ENCODE results near the gene EGFL8. TPM values are rescaled to one million over a fixed set of nuclear protein-coding genes. Genes with fewer than 3 reads are reported as not detected.

The EGFL8 gene
- total RNA-seq, 2 donors from 2014 or later, result 12.2 to 19.5 TPM

DNA sequence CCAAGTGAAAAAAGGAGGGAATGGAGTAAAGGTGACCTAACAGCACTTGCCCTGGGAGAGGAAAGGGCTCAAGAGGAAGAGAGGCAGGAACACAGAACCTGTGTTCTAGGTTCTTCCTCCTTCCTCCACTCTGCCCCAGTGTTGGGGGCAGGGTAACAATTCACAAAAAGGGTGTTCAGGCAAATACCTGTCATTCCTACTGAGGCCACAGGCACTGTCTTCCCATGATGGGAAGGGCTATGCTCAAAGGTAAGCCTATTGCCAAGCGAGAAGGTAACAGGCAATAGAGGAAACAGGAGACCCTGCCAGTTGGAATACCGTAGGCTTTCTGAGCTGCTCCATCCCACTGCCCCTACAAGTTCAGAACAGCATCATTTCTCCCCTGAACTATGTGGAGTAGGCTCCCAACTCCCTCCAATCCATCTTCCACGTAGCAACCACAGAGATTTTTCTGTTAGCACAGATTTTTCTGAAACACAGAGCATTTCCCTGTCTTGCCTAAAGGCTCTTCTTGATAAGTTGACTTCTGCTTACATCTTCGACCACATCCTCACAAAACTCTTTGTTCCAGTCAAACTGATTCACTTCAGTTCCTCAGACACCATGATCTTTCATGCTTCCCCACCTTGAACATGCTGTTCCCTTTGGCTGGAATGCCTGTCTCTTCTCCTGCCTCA lies 8.8 kb downstream of the EGFL8 start:
- no peaks in the 10 kb centered on the region for H3K4me1 ChIP-seq (replicated peaks)
- 71% methylated on average over 4 of the region's 4 CpGs for WGBS
- no peaks in the 10 kb centered on the region for H3K9me3 ChIP-seq
- intact Hi-C loops (cut with DNase I), result no loop called here
- no peak overlapping the region for H3K27ac ChIP-seq
- TF ChIP-seq POLR2AphosphoS5 (IDR thresholded peaks at IDR 0.05) (no peak), CTCF (IDR thresholded peaks at IDR 0.05) (no peak), POLR2A (IDR thresholded peaks at IDR 0.05) (no peak)
- H3K27me3 ChIP-seq (replicated peaks; ENCODE audit: insufficient read depth), result no peaks in the 10 kb centered on the region
- no peak for DNase-seq (ENCODE audit: low spot score)
- no peaks in the 10 kb centered on the region for H3K36me3 ChIP-seq
- H3K4me3 ChIP-seq, result no peak overlapping the region

GRCh38 chr6:32174416-32174815 lies 10.0 kb downstream of the EGFL8 start:
- Histone ChIP-seq H3K4me3 (no peak overlapping the region), H3K36me3 (no peaks in the 10 kb centered on the region), H3K9me3 (no peaks in the 10 kb centered on the region), H3K27ac (no peak overlapping the region), H3K27me3 (replicated peaks; ENCODE audit: insufficient read depth) (no peaks in the 10 kb centered on the region), H3K4me1 (replicated peaks) (no peaks in the 10 kb centered on the region)
- intact Hi-C loops (cut with DNase I), result no loop called here
- no peak for TF ChIP-seq CTCF (IDR thresholded peaks at IDR 0.05)
- no peak for TF ChIP-seq POLR2AphosphoS5 (IDR thresholded peaks at IDR 0.05)
- TF ChIP-seq POLR2A (IDR thresholded peaks at IDR 0.05), result no peak
- WGBS, result 93% methylated on average over 1 of the region's 1 CpG
- no peak for DNase-seq (ENCODE audit: low spot score)

DNA sequence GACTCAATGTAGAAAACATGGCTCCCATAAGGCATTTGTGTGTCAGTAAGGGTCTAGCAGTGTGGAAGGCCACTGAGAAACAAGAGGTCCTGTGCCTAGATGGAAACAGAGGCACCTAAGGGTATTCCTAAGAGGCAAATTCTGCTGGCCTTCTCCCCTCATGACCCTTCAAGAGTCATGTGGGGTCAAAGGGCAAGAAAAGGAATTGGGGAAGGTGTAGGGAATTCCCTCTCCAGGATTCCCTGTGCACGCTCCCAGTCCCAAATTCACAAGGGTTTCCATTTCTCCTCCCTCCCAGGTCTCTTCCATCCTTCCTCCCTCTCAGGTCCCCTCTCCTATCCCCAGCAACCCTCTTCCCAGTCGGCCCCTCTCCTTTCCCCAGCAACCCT lies 10.9 kb downstream of the EGFL8 start:
- Histone ChIP-seq H3K27me3 (replicated peaks; ENCODE audit: insufficient read depth) (no peaks in the 10 kb centered on the region), H3K4me1 (replicated peaks) (no peaks in the 10 kb centered on the region), H3K9me3 (no peaks in the 10 kb centered on the region), H3K4me3 (peak overlapping the region; percentile 94), H3K27ac (peak overlapping the region; percentile 93), H3K36me3 (no peaks in the 10 kb centered on the region)
- no peak for DNase-seq (ENCODE audit: low spot score)
- no peak for TF ChIP-seq POLR2A (IDR thresholded peaks at IDR 0.05)
- no peak for TF ChIP-seq CTCF (IDR thresholded peaks at IDR 0.05)
- TF ChIP-seq POLR2AphosphoS5 (IDR thresholded peaks at IDR 0.05), result no peak
- 8% methylated on average over 2 of the region's 2 CpGs for WGBS
- intact Hi-C loops (cut with DNase I), result loop anchor here (5.0 kb wide), 1 partner anchor 278 kb away; the partner anchor contains the start of gene EHMT2

DNA sequence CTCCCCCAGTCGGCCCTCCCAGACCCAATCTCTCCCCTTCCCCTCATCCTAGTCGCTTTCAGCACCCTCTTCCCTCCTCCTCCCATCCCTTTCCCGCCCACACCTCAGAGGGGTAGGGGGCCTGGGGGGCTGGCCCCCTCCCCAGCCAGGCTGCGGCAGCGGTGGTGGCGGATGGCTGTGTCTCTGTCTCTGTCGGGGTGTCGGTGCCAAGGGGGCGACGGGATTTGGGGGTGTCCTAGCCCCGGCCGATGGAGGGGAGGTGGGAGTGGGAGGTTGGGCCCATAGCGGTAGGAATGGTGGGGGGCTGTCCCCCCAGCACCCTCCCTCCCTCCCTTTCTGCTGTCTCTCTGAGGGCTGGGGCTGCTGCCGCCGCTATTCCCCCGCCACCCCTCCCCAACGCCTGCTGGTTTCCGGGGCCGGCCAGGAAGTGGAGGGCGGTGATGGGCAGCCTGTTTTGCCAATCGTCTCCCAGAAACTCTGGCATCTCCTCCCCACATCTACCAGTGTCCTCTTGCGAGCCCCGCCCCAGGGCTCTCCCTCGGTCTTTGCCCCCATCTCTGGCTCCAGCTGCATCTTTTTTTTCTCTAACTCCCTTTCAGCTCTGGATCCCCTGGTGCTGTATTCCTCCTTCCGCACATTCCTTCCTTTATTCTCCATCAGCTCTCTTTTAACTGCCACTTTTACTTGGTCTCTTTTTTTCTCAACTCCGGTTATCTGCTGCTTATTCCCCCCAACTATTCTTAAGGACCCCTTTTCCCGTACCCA lies 11.5 kb downstream of the EGFL8 start, which contains the start of gene AGPAT1:
TSS of gene AGPAT1 (minus strand) at position 374 of the 765 bp plus-strand sequence. CDS start 4,588 bp downstream, outside the sequence.
- H3K27ac ChIP-seq, result peak within 1 kb of the TSS; percentile 93
- no peaks in the 10 kb centered on the region for H3K9me3 ChIP-seq
- no peaks in the 10 kb centered on the region for H3K27me3 ChIP-seq (replicated peaks; ENCODE audit: insufficient read depth)
- WGBS, result under 1% methylated on average over 27 of the region's 27 CpGs
- peak within 1 kb of the TSS; percentile 94 for H3K4me3 ChIP-seq
- intact Hi-C loops (cut with DNase I), result loop anchor here (5.0 kb wide), 1 partner anchor 279 kb away; the partner anchor contains the start of gene EHMT2
- no peaks in the 10 kb centered on the region for H3K36me3 ChIP-seq
- DNase-seq (ENCODE audit: low spot score), result peak; percentile 96
- H3K4me1 ChIP-seq (replicated peaks), result no peaks in the 10 kb centered on the region
- TF ChIP-seq POLR2A (IDR thresholded peaks at IDR 0.05) (peak; percentile 60), POLR2AphosphoS5 (IDR thresholded peaks at IDR 0.05) (peak; percentile 96), CTCF (IDR thresholded peaks at IDR 0.05) (no peak)

Data from prostate gland (tissue), 2 donors.